GM19395 (cell line): ENCODE measurements around the gene PRKN.

Experiments used
- ATAC-seq: cut with Tn5 transposase; IDR thresholded peaks from one replicate; pipeline ENCODE4 v1.9.1; 2021; ENCODE audit warnings: mild to moderate bottlenecking, moderate library complexity; ENCODE audit not compliant: unreplicated experiment

PRKN gene

DNA sequence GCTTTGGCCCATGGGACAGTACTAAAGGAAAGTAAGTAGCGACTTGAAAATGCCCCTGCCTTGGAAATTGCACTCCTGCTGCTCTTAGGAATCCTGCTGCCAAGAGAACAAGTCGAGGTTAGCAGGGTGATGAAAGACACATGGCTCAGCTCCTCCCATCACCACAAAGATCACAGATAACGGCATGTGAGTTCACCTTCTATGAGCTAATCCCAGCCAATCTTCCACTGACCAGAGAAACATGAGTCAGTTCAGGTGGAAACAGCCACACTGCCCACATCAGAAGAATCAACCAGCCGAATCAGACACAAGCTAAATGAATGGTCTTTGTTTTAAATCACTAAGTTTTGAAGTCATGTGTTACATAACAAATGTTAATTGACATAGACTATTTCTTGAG lies 106.3 kb downstream of the PRKN start:
- no peak for ATAC-seq

DNA sequence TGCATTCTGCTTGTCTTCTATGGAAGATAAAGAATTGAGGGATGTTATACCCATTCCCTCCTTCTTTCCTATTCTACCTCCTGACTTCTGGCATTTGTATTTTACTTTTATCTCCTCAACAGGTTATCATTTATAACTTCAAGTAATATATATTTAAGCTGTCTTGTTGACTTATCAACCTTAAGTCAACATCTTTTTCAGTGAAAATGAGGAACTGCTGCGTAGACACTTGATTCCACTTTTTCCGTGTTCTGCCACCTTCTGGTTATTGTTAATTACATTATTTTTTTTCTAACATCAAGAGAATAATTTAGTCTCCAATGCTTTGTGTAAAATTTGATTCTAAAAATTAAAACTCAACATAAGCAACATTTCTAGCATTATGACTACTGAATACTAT lies 107.5 kb downstream of the PRKN start:
- no peak for ATAC-seq

DNA sequence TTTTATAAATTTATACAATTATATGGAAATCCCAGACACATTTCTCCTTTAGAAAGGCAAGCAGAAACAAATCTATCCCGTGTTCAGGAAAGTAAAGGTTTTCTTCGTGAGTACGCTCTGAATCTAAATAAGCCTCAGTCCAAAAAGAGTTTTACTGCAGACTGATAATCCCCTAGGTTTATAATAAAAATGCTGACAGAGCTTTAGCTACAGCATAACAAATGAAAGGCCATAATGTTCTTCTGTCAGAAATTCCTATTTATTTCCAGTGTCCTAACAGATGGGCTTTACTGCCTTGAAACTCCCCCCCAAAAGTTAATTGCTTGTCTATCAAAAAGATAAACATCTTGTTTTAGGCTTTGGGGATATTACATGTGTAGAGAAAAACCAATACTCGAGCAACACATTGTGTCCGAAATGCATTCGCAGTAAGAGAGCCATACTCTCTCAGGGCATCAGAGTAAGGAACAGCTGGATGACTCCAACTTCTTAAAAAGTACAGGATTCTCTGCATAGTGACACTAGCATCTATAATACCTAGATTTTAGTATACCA lies 109.0 kb downstream of the PRKN start:
- no peak for ATAC-seq

DNA sequence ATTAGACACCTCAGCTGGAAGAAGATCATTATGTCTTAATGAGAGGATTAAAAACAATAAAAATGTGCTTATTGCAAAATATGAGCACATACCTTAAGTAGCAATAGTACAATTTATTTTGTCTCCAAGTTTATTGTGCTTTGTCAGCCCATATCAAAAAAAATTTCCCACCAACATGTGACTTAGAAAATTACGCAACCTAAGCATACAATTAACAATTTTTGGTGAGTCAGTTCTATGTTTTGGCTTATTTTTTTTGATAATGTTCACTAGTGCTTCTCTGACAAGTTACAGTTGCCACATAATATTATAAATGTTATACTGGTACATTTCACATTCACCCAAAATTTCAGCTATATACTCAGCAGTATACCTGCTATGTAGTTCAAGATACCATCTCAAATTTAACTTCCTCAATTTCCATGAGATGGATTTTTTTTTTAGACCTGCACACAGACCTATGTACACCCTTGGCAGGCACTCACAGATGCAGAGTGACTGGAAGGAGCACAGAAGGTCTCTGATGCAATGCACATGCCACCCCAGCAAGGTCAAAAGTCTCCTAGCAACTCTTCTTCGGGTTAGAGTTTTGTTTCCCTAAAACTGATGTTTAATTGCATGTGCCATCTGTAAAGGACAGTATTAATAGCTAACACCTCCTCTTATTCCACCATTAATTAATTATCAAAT lies 112.4 kb downstream of the PRKN start:
- no peak for ATAC-seq

DNA sequence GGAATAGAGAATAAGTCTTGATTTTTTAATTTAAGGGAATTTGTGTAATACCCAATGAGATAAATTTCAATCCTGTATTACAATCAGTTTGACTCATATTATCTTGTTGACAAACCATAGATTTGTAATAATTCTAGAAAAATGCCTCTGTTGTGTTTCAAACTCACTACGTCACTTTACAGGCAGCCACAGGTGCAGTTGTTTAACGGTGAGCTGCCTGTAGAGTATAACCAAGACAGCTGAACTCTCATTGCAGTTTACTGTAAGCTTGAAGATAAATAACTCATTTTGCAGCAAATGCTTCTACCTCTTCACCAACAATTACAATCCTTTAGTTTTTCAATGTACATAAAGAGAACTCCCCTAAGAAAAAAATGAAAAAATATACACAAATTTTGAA lies 114.3 kb downstream of the PRKN start:
- no peak for ATAC-seq

DNA sequence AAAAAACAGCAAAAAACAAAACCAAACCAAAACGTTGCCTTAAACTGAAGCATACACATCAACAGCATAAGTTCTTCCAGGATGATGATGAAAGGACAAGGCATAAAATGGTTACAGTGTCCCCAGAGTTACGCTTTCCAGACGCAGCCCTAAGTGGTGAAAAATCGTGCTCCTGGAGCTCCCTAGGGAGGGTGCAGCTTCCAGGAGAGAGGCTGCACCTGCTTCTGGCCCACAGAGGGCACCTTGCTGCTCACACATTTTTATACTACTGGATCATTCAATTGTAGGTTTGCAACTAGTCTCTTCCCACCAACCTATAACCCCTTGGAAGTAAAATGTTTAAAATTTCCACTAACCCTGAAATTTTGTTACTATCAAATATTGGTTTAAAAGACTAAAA lies 115.0 kb downstream of the PRKN start:
- ATAC-seq, result no peak

DNA sequence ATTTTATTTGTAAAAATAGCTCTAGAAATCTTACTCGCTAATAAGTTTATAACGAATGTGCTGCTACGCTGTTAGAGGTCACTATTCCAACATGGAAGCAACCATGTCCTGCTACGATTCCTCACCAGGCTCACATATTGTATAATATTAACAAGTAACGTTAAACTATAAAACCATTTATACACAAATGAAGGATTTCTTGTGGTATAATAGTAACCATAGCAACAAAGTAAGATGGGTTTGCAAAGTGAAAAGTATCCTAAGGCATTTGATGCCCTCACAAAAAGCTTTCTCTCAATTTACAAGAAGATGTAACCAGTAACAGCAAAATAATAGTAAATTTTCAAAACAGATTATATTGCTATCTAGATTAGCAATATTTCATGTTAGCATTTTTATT lies 117.2 kb downstream of the PRKN start:
- ATAC-seq, result no peak

DNA sequence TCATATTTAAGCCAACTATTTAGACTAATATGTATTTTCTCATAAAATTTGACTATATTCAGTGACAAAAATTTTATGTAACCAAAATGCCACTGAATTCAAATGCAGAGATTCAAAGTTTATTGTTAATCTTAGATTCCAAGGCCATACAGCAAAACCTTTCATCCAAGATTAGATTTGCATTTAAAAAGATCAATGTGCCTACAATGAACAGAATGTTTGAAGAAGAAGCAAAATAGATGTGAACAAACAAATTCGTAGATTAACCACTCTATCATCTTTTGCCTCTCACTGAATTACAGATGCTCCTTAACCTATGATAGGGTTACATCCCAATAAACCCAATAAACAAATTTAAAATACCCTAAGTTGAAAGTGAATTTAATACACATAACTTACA lies 121.7 kb downstream of the PRKN start:
- no peak for ATAC-seq

DNA sequence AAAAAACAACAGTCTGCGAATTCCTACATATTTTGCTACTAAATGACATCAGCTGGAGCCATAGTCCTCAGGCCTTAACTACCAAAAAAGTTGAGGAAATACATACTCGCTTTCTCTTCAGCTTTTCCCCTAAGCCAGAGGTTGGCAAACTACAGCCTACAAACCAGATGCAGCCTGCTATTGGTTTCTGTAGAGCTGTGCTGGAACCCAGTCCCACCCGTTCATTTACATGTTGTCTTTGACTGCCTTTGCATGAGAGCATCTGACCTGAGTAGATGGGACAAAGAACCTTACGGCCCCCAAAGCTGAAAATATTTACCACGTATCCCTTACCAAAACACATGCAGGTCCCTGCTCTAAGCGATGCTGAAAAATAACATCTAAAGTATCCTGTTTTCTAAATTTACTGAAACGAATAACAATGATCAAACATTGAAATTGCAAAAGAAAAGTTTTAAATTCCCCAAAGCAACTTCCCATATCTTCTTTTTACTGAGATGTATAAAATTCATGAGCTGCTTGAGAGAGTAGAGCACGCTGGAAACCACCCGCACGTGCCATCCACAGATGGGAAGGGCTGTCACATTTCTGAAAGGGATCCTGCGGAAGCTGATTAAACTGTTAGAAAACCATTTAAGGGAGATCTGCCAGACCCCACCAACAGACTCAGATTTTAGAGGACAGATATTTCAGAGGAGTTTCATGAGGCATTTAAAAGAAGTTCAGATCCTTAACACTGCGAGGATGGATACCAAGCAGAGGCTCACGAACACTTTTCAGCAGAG lies 124.1 kb downstream of the PRKN start:
- ATAC-seq, result no peak

DNA sequence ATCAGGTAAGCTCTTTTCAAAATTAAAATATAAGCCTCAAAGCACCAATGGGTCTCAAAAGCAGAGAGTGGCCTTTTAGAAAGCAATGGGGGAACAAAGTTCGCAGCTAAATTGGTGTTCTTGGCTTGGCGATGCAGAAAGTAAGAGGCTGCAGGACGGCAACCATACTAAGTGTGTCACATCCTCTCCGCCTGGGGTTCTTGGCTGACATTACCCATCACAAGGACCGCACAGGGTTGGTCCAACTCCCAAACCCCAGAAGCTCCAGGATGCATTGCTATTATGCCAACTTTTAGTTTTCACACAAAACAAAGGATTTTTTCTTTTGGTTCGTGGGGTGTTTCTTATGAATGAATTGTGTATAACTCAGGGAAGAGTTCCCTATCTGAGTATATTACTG lies 124.8 kb downstream of the PRKN start:
- ATAC-seq, result no peak

DNA sequence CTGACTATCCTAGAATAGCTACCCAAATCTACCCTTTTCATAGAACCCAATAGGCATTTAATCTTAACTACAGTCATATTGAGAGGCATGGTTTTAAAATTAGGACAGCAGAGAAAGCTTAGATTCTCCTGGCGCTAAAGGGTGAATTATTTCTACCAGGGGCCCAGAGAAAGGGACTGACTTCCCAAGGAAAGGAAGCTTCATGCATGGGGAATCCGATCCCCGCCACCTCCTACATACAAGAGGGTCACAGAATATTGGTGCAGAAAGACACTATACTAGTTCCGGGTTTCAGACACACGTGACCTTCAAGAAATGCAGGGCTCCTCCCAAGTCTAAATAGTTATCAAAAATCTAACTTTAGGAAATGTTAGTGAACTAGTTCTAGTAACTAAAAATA lies 130.9 kb downstream of the PRKN start:
- ATAC-seq, result no peak

DNA sequence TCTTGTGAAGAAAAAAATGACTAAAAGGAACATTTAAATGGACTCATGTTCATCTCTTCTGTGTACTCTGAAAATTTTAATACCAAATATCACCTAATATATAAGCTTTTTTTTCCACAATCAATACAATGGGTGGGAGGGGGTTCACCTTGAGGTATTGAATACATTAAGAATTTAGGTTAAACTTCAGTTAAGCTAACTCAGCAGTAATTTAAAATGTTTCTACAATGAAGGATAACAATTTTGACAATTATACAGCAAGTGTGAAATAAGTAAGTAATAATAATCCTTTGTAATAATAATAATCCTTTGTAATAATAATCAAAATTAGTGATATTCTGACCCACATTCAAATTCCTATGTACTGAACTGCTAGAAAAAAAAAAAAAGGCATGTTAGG lies 136.0 kb downstream of the PRKN start:
- ATAC-seq, result no peak

DNA sequence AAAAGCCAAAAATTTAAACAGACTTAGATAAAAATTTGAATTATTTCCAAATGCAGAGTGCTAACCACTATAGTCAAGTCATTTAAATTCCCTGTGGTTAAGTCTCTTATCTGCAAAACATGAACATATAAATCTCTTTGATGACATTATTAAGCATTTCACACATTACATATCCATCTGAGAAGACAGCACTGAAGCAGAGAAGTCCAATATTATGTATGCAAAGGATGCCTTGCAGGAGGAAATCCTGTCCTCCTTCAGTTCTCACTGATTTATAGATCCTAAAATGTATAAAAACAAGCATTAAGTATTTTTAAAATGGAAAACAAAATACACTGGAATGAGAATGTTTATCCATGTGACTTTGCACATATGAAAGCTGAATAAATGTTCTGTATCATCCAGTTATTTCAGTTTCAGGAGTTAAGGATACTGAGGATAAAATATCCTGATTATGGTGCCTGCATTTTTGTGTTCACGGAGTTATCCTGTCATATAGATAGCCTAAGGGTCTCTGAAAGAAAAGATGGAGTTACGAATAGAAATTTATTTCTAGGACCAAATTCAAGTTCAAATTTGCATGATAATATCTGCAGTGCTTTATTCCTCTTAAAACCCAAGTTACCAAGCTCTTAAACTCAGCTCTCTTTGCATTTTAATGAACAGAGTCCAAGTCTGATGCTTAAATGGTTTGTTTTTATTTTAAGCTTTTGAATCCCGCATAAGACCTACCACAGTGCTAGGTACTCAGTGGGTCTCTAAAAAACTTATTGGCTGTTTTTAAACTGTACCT lies 145.4 kb downstream of the PRKN start:
- ATAC-seq, result no peak

DNA sequence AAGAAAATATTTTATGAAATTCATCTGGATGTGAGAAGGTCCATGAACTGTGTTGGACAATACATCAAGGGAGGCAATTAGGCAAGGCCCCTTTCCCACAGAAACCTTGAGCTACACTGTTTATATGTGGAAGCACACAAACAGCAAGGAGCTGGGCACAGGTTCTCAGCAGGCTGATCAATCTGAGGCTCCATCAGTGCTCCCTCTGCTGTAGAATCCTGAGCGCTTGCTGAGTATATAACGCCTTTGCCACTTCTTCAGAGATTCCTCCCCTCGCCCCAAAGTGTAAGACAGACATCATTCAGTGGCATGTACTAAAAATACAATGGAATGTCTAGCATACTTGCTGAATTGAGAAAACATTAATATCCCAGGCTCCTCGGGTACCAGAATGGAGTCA lies 146.9 kb downstream of the PRKN start:
- no peak for ATAC-seq

DNA sequence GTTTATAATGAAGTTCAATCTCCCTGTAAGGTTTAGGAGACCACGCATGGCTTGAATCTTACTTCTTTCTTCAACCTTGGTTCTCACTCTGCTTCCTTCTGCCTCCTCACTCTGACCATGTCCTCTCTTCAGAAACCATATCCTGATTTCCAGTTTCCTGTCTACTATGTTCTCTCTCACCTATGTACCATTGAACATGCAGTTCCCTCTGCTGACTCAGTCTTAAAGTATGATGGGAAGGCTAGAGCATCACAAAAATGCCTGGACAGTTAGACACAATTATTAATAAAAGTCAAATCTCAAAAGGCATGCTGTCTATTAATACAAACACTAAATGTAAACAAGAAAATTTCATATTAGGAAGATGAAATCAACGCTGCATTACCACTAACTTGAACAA lies 151.6 kb downstream of the PRKN start:
- ATAC-seq, result no peak

DNA sequence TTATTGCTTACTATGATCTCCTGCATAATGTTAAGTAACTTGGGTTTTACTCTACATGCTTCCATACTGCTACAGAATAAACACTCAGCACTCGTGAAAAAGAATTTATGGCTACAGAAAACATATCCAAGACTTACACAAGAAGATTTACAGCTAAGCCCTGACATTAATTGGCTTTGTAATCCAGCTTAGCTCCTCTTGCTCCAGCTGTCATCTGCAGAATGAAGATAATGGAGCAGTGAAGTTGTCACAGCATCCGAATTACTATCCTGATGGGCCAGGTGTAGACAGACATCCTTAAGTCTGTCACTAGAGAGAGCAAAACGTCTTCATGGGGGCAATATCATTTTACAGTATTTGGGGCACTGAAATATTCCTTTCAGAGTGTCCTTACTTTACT lies 155.3 kb downstream of the PRKN start:
- ATAC-seq, result no peak

DNA sequence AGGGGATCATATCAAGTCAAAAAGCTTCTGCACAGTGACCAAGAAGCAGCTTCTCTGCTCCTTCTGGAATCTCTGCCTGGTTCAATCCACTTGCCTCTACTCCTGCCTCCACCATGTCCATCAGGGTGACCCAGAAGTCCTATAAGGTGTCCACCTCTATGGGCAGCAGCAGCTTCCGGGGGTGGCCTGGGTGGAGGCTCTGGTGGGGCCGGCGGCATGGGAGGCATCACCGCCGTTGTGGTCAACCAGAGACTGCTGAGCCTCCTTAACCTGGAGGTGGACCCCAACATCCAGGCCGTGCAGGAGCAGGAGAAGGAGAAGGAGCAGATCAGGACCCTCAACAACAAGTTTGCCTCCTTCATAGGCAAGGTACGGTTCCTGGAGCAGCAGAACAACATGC lies 159.3 kb downstream of the PRKN start:
- no peak for ATAC-seq

DNA sequence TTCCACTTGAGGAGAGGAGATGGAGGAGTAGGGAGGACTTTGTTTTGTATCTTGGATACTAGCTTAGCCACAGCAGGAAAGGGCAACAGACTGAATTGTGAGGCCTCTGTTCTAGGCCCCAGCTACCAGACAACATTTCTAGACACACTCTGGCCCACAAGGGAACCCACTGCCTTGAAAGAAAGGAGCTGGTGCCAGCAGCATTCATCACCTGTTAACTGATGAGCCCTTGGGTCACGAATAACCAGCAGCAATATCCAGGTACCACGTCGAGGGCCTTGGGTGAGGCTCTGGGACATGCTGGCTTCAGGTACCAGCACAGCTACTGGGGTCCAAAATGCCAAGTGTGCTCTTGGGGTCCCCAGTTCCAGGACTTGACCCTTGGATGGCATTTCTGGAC lies 165.5 kb downstream of the PRKN start:
- ATAC-seq, result no peak

DNA sequence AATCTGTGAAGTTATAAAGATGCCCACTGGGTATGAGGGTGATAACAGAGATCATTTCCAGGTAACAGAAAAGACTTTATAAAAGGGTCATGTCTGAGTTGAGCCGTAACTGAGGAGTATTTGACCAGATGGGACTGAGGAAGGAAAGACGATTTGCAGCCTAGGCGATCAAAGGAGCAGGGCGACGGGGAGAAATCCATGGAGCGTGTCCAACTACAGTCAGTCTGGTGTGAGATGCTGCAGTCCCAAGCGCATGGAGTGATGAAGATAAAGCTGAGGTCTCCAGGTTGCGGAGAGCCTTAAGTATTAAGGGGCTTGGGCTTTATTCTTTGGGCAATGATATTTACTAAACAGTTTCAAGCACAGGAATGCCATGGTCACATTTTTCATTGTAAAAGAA lies 166.7 kb downstream of the PRKN start:
- ATAC-seq, result no peak

DNA sequence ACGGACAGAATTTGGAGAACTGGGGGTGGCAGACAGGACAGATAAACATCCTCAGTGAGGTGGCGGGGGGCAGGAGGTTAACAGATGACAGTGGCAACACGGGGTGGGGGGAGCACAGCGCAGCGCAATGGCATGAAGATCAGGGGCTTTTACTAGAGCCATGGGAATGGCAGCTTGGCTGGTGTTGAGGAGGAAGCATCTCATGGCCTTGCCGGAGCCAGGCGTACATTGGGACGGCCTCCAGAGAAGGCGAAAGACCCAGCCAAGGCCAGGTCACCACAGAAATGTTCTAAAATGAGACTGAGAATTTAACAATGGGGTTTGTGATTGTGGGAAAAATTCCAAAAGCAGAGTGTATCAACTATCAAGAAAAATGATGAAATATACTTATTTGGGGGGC lies 173.0 kb downstream of the PRKN start:
- ATAC-seq, result no peak

DNA sequence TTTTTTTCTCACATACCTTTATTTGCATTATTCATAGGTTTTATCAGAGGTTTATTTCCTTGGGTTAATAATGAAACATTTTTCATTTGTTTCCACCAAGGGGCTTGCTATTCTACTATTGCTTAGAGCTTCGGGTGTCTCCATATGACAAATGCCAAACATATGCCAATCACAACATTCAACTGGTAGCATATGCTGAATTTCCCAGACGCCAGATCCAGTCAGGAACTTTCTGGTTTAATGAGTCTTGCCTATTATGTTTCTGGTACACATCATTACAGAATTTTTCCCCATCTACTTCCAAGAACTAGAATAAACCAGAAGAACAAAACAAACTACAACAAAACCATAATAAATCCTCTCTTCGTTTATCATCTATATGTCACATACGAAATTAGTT lies 180.7 kb downstream of the PRKN start:
- no peak for ATAC-seq

DNA sequence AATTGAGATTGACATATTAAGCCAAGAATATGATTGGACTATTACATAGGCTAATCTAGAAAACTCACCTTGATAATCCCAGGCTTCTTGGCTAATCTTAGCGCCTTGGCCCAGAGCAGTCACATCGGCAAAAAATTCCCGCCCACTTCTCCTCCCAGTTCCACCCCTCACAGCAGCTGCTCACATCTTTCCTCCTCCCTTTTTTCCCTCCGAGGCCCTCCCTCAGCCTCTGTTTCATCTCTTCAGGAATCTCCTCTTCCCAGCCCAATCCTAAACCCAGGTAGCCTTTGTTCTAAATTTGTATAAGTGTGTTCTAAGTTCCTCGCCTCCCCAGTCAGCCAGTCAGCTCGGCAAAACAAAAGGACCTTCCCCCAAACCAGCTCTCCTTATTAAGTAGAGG lies 184.3 kb downstream of the PRKN start:
- ATAC-seq, result no peak
